ENCODE measurements around the gene OR10H3.

GRCh38 chr19:15727724-15728123, 10.1 kb upstream of the OR10H3 start, which contains the start of gene OR10H2:
- no peak for TF ChIP-seq CTCF (IDR thresholded peaks at IDR 0.05)
- TF ChIP-seq POLR2A (IDR thresholded peaks at IDR 0.05) = no peak

All from uterus (tissue), 2 donors.